ENCODE results near the gene GINS3.

Gene GINS3

GRCh38 chr16:58450590-58450989 is 58.3 kb downstream of the GINS3 start:
- no peak for TF ChIP-seq CTCF (IDR thresholded peaks at IDR 0.05; ENCODE audit: insufficient read depth, low read length, poor library complexity, severe bottlenecking)
- no peak for DNase-seq (ENCODE audit: extremely low read depth, insufficient read length)
- H3K36me3 ChIP-seq (ENCODE audit: control insufficient read depth, insufficient read depth, low read length): no peaks in the 10 kb centered on the region
- H3K4me3 ChIP-seq (replicated peaks; ENCODE audit: low read depth, low read length): no peak overlapping the region
- H3K27me3 ChIP-seq (replicated peaks; ENCODE audit: control insufficient read depth, insufficient read depth, low read length): no peaks in the 10 kb centered on the region

DNA sequence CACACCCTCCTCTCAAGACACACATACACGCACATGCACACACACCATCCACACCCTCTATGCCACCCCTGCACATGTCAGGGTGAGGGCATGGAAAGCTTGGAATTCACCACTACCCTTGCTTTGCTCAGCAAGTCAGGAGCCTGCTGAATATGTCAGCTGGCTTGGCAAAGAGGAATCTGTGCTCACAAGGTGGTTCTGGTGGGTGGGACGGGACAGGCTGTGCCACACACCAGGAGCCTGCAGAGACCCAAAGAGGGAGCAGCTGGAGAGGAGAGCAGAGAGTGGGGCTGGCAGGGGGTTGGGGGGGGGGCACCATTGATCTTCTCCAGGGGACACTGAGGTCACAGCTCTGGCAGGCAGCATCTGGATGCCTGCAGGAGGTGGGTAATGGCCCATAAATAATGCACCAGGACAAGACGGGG is 59.0 kb downstream of the GINS3 start:
- TF ChIP-seq CTCF (IDR thresholded peaks at IDR 0.05; ENCODE audit: insufficient read depth, low read length, poor library complexity, severe bottlenecking): no peak
- H3K4me3 ChIP-seq (replicated peaks; ENCODE audit: low read depth, low read length): no peak overlapping the region

DNA sequence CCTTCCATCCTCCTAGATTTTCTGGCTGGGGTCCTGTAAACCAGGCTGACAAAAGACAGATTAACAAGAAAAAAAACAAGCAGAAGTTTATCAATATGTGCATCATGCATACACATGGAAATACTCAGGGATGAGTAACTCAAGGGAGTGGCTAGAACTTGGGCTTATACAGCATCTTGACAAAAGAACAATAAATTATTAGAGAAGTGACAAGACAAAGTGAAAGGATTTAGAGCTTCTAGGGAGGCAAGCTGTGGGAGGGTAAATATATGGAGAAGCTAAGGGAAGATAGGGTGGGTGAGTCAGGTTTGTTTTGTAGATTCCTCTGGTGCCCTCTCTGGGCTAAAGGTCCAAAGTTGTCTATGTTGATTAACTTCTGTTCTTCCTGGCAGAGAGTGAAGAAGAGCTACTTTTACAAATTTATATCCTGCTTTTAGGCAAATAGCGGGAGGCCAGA is 59.7 kb downstream of the GINS3 start:
- H3K27me3 ChIP-seq (replicated peaks; ENCODE audit: control insufficient read depth, insufficient read depth, low read length): no peaks in the 10 kb centered on the region
- no peak overlapping the region for H3K4me3 ChIP-seq (replicated peaks; ENCODE audit: low read depth, low read length)
- DNase-seq (ENCODE audit: extremely low read depth, insufficient read length): no peak
- H3K36me3 ChIP-seq (ENCODE audit: control insufficient read depth, insufficient read depth, low read length): no peaks in the 10 kb centered on the region
- TF ChIP-seq CTCF (IDR thresholded peaks at IDR 0.05; ENCODE audit: insufficient read depth, low read length, poor library complexity, severe bottlenecking): no peak

More for the DNA sequence above, 59.0 kb downstream of the GINS3 start:
- no peak for DNase-seq (ENCODE audit: extremely low read depth, insufficient read length)
- Histone ChIP-seq H3K36me3 (ENCODE audit: control insufficient read depth, insufficient read depth, low read length) (no peaks in the 10 kb centered on the region), H3K27me3 (replicated peaks; ENCODE audit: control insufficient read depth, insufficient read depth, low read length) (no peaks in the 10 kb centered on the region)

DNA sequence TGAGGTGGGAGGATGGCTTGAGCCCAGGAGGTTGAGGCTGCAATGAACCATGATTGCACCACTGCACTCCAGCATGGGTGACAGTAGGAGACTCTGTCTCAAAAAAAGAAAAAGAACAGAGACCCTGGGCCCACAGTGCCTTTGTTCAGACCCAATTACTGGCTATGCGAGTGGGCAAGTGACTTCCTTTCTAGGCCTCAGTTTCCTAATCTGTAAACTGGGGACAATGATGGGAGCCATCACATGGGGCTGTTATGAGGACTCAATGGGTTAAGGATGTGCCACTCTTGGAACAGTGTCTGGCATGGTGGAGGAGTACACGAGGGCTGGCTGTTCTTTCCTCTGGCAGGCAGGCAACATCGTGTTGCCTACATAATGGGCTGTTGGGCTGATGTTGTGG is 60.4 kb downstream of the GINS3 start:
- H3K27me3 ChIP-seq (replicated peaks; ENCODE audit: control insufficient read depth, insufficient read depth, low read length): no peaks in the 10 kb centered on the region
- no peak for DNase-seq (ENCODE audit: extremely low read depth, insufficient read length)
- TF ChIP-seq CTCF (IDR thresholded peaks at IDR 0.05; ENCODE audit: insufficient read depth, low read length, poor library complexity, severe bottlenecking): no peak
- H3K36me3 ChIP-seq (ENCODE audit: control insufficient read depth, insufficient read depth, low read length): no peaks in the 10 kb centered on the region
- no peak overlapping the region for H3K4me3 ChIP-seq (replicated peaks; ENCODE audit: low read depth, low read length)

- no peak for DNase-seq (ENCODE audit: extremely low read depth, insufficient read length)
- H3K36me3 ChIP-seq (ENCODE audit: control insufficient read depth, insufficient read depth, low read length): no peaks in the 10 kb centered on the region
- H3K4me3 ChIP-seq (replicated peaks; ENCODE audit: low read depth, low read length): no peak overlapping the region
- TF ChIP-seq CTCF (IDR thresholded peaks at IDR 0.05; ENCODE audit: insufficient read depth, low read length, poor library complexity, severe bottlenecking): no peak
- H3K27me3 ChIP-seq (replicated peaks; ENCODE audit: control insufficient read depth, insufficient read depth, low read length): no peaks in the 10 kb centered on the region
Observed at GRCh38 chr16:58454178-58454577, 61.9 kb downstream of the GINS3 start.

DNA sequence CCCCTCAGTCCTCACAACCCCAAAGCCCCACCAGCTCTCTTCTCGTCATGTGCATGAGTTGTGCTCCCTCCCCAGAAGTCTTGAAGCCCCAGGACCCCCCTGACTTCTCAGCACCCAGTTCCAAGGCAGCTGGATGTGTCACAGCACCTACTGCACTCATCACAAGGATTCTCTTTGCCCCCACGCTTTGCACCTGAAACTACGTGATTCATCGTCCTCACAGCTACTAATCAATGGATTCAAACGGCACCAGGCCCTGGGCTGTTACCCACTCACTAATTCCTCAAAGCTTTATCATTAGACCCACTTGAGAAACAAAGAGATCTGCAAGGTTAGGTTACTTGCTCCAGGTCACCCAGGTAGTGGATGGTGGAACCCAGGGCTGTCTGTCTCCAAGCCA is 62.6 kb downstream of the GINS3 start:
- no peaks in the 10 kb centered on the region for H3K36me3 ChIP-seq (ENCODE audit: control insufficient read depth, insufficient read depth, low read length)
- no peak for DNase-seq (ENCODE audit: extremely low read depth, insufficient read length)
- TF ChIP-seq CTCF (IDR thresholded peaks at IDR 0.05; ENCODE audit: insufficient read depth, low read length, poor library complexity, severe bottlenecking): no peak
- no peaks in the 10 kb centered on the region for H3K27me3 ChIP-seq (replicated peaks; ENCODE audit: control insufficient read depth, insufficient read depth, low read length)
- H3K4me3 ChIP-seq (replicated peaks; ENCODE audit: low read depth, low read length): no peak overlapping the region

Measured in GM06990 (cell line).